Lower lobe of right lung (tissue), 2 donors: ENCODE results near the gene SAPCD1. TPM values are rescaled to one million over a fixed set of nuclear protein-coding genes. Genes with fewer than 3 reads are reported as not detected.
"Not testable (repeated sequence)": the region's sequence is repeated elsewhere in the genome, so short reads cannot be mapped to it uniquely, and the experiment has no call there.

Experiments
- ATAC-seq, 2 donors: fragments of 200-7000 bp; cut with Tn5 transposase; one replicate each; pipeline ENCODE4 v1.9.1; 2020 to 2022; ENCODE audit warnings: mild to moderate bottlenecking in 2 of 2, moderate library complexity in 2 of 2
- DNase-seq: peaks from one replicate; pipeline ENCODE4 v3.0.0-alpha.2; 2020
- H3K27ac ChIP-seq: fragments of 200-600 bp; one replicate; pipeline ENCODE4 v1.8.0; 2022
- H3K27me3 ChIP-seq: fragments of 200-600 bp; one replicate; pipeline ENCODE4 v1.8.0; 2022; ENCODE audit warnings: low read depth
- H3K36me3 ChIP-seq: fragments of 200-600 bp; one replicate; pipeline ENCODE4 v1.8.0; 2022; ENCODE audit warnings: mild to moderate bottlenecking
- H3K4me1 ChIP-seq: fragments of 200-600 bp; one replicate; pipeline ENCODE4 v1.8.0; 2022
- H3K4me3 ChIP-seq: fragments of 200-600 bp; one replicate; pipeline ENCODE4 v1.8.0; 2022; ENCODE audit warnings: mild to moderate bottlenecking
- H3K9me3 ChIP-seq: fragments of 200-600 bp; one replicate; pipeline ENCODE4 v1.8.0; 2022
- CTCF ChIP-seq: fragments of 200-600 bp; IDR thresholded peaks from one replicate; pipeline ENCODE4 v1.8.0; 2022; ENCODE audit warnings: antibody characterized with exemption, mild to moderate bottlenecking
- intact Hi-C: fragments of 100-400 bp; cut with DNase I; formaldehyde crosslinking; loops from one replicate; pipeline ENCODE4 v1.11.0; 2022
- total RNA-seq: library from RNA; stranded (reverse); fragmentation: NEBNext Ultra II Directional; extraction: Animal tissue kit (Norgen Biotek cat#: 25700); gene quantifications from one replicate; pipeline ENCODE4 v1.2.1, GENCODE V29; 2021
- donor health status: DM: no; HTN: yes; CAD: no; lungs with severe emphysema.

The SAPCD1 gene
- total RNA-seq, 1 donor from 2014 or later: 1.2 TPM

- peak; percentile 83 for TF ChIP-seq CTCF
- intact Hi-C loops: no loop called here
- peak within 1 kb of the TSS; percentile 98 for H3K27ac ChIP-seq
- peak; percentile 97 to 98 for ATAC-seq
- peak; percentile 97 for DNase-seq
- H3K4me1 ChIP-seq: peaks cover 29% of the 10 kb centered on the region
- H3K4me3 ChIP-seq: peak within 1 kb of the TSS; percentile 94
- no peaks in the 10 kb centered on the region for H3K9me3 ChIP-seq
- no peaks in the 10 kb centered on the region for H3K27me3 ChIP-seq
- peaks cover 25% of the 10 kb centered on the region for H3K36me3 ChIP-seq
Observed at GRCh38 chr6:31795616-31796298, 33.3 kb downstream of the SAPCD1 start, which contains the start of gene VARS1. TSS of gene VARS1 (minus strand) at chr6:31795752. CDS start at chr6:31795217, 535 bp downstream.

- no peaks in the 10 kb centered on the region for H3K9me3 ChIP-seq
- DNase-seq: no peak
- TF ChIP-seq CTCF: no peak
- H3K36me3 ChIP-seq: peaks cover 22% of the 10 kb centered on the region
- peak overlapping the region; percentile 98 for H3K27ac ChIP-seq
- peaks cover 23% of the 10 kb centered on the region for H3K4me1 ChIP-seq
- no peaks in the 10 kb centered on the region for H3K27me3 ChIP-seq
- no peak for ATAC-seq
- H3K4me3 ChIP-seq: no peak overlapping the region
- intact Hi-C loops: no loop called here
Observed at GRCh38 chr6:31796993-31797385, 34.5 kb downstream of the SAPCD1 start.

- no peak for ATAC-seq
- no peak for TF ChIP-seq CTCF
- Histone ChIP-seq H3K27me3 (no peaks in the 10 kb centered on the region), H3K4me3 (no peak overlapping the region), H3K27ac (no peak overlapping the region), H3K36me3 (peaks cover 22% of the 10 kb centered on the region), H3K4me1 (peaks cover 23% of the 10 kb centered on the region), H3K9me3 (no peaks in the 10 kb centered on the region)
- DNase-seq: peak; percentile 28
- intact Hi-C loops: no loop called here
Observed at GRCh38 chr6:31797588-31797987, 35.1 kb downstream of the SAPCD1 start.

GRCh38 chr6:31799781-31800180 lies 37.3 kb downstream of the SAPCD1 start:
- no peak overlapping the region for H3K27ac ChIP-seq
- no peak for ATAC-seq
- peak; percentile 29 for DNase-seq
- H3K9me3 ChIP-seq: no peaks in the 10 kb centered on the region
- TF ChIP-seq CTCF: no peak
- intact Hi-C loops: no loop called here
- H3K4me3 ChIP-seq: no peak overlapping the region
- H3K4me1 ChIP-seq: peaks cover 9% of the 10 kb centered on the region
- no peaks in the 10 kb centered on the region for H3K27me3 ChIP-seq
- peaks cover 29% of the 10 kb centered on the region for H3K36me3 ChIP-seq

- H3K9me3 ChIP-seq, intact Hi-C loops, ATAC-seq, H3K27me3 ChIP-seq, H3K4me1 ChIP-seq, H3K4me3 ChIP-seq, H3K27ac ChIP-seq: not testable (repeated sequence)
- H3K36me3 ChIP-seq: peaks cover 29% of the 10 kb centered on the region
- DNase-seq: peak; percentile 15
Observed at GRCh38 chr6:31801031-31801927, 38.8 kb downstream of the SAPCD1 start.
